HepG2 (cell line): Measurements from ENCODE around the gene ZMIZ1. TPM values are rescaled to one million over a fixed set of nuclear protein-coding genes. Genes with fewer than 3 reads are reported as not detected.

Source experiments
- ATAC-seq: fragments of 200-7000 bp; cut with Tn5 transposase; 3 replicates; pipeline ENCODE4 v1.9.1; 2020; ENCODE audit warnings: mild to moderate bottlenecking, moderate library complexity
- BruUV-seq: library from RNA; stranded (reverse); fragments of 400-500 nt; replicated peaks from 2 replicates; lab custom pipeline; 2021; lab: Mats Ljungman, UMichigan
- CTCF ChIA-PET: fragments of 300-600 bp; formaldehyde crosslinking; extraction: SDS; loops from one replicate; lab custom pipeline; 2021; ENCODE audit warnings: low total read pairs, inconsistent platforms, low intra/inter-chr PET ratio; lab: Yijun Ruan, JAX
- POLR2A ChIA-PET: fragments of 350-600 bp; sonication (Branson Sonifier 250); formaldehyde crosslinking; loops from one replicate; lab custom pipeline; 2020; ENCODE audit warnings: antibody characterized with exemption, inconsistent platforms; lab: Yijun Ruan, JAX
- DNase-seq: peaks from one replicate; pipeline ENCODE4 v3.0.0-alpha.2; 2015; ENCODE audit warnings: low spot score
- FAIRE-seq: peaks from 3 replicates; lab custom pipeline; 2011; peaks lifted over from hg19 to GRCh38; lab: Jason Lieb, UNC
- H2AFZ ChIP-seq: one replicate; pipeline ENCODE4 v1.6.1; 2011; ENCODE audit warnings: low read length, inconsistent platforms
- H3K27ac ChIP-seq: fragments of 300-600 bp; 3 replicates; pipeline ENCODE4 v1.8.0; 2011; ENCODE audit warnings: mixed run types, mild to moderate bottlenecking, mixed read lengths, low read length, inconsistent platforms; ENCODE audit not compliant: insufficient read depth; ENCODE audit errors: extremely low read length
- H3K27me3 ChIP-seq, 2 experiments: fragments of 200-600 bp in 1 of 2; 2 replicates in 1 of 2; 3 replicates in 1 of 2; pipeline versions ENCODE4 v1.6.0 to v1.8.0; 2011; ENCODE audit warnings: low read length in 2 of 2, mild to moderate bottlenecking in 2 of 2, moderate library complexity in 2 of 2, inconsistent platforms in 1 of 2; ENCODE audit not compliant: insufficient read depth in 2 of 2, control insufficient read depth in 1 of 2
- H3K36me3 ChIP-seq, 2 experiments: fragments of 200-600 bp in 1 of 2; replicated peaks in 1 of 2; 2 replicates in 1 of 2; 3 replicates in 1 of 2; pipeline versions ENCODE4 v1.5.1 to v1.8.0; 2011; ENCODE audit warnings: low read length in 2 of 2, inconsistent platforms in 1 of 2; ENCODE audit not compliant: insufficient read depth in 2 of 2, control insufficient read depth in 1 of 2
- H3K4me1 ChIP-seq: 2 replicates; pipeline ENCODE4 v1.5.1; 2012; ENCODE audit warnings: low read length, inconsistent platforms; ENCODE audit not compliant: insufficient read depth
- H3K4me2 ChIP-seq: 2 replicates; pipeline ENCODE4 v1.6.0; 2011; ENCODE audit warnings: low read depth, low read length, inconsistent platforms
- H3K4me3 ChIP-seq, 3 experiments: fragments of 200-600 bp in 1 of 3; sonication (generic), shearing (Covaris generic) in 1 of 3; replicated peaks in 1 of 3; 2 replicates each; pipeline ENCODE4 v1.5.1; 2011 to 2016; ENCODE audit warnings: low read length in 3 of 3, inconsistent platforms in 2 of 3, low read depth in 2 of 3, mild to moderate bottlenecking in 2 of 3, control low read depth in 1 of 3, mixed read lengths in 1 of 3; ENCODE audit not compliant: insufficient read depth in 1 of 3
- H3K79me2 ChIP-seq: one replicate; pipeline ENCODE4 v1.6.1; 2011; ENCODE audit warnings: low read length, inconsistent platforms; ENCODE audit not compliant: insufficient read depth
- H3K9ac ChIP-seq: 2 replicates; pipeline ENCODE4 v1.6.0; 2011; ENCODE audit warnings: mild to moderate bottlenecking, low read depth, low read length, inconsistent platforms; ENCODE audit not compliant: insufficient read depth
- H3K9me3 ChIP-seq: 2 replicates; pipeline ENCODE4 v1.5.1; 2012; ENCODE audit warnings: mild to moderate bottlenecking, low read length
- H4K20me1 ChIP-seq: 2 replicates; pipeline ENCODE4 v1.6.0; 2011; ENCODE audit warnings: inconsistent platforms, mild to moderate bottlenecking, low read length, moderate library complexity; ENCODE audit not compliant: insufficient read depth
- ATRX ChIP-seq: sonication (generic); formaldehyde crosslinking; IDR thresholded peaks from 2 replicates; pipeline ENCODE4 v1.4.0; 2020; ENCODE audit warnings: missing genetic modification reagents, borderline replicate concordance
- CBX5 ChIP-seq: sonication (generic); formaldehyde crosslinking; IDR thresholded peaks from 2 replicates; pipeline ENCODE4 v1.4.0; 2020; ENCODE audit warnings: missing genetic modification reagents, borderline replicate concordance
- GLI4 ChIP-seq: sonication (generic); formaldehyde crosslinking; IDR thresholded peaks from 2 replicates; pipeline ENCODE4 v1.5.1; 2020; ENCODE audit warnings: missing genetic modification reagents, mild to moderate bottlenecking, moderate library complexity, borderline replicate concordance
- HBP1 ChIP-seq: IDR thresholded peaks from 2 replicates; pipeline ENCODE4 v1.6.1; 2016; ENCODE audit warnings: low read depth, control low read depth
- HNF1B ChIP-seq: sonication (generic); formaldehyde crosslinking; IDR thresholded peaks from 2 replicates; pipeline ENCODE4 v1.5.1; 2020; ENCODE audit warnings: mild to moderate bottlenecking, moderate library complexity, missing genetic modification reagents
- NFE2L2 ChIP-seq: fragments of 150-350 bp; IDR thresholded peaks from 2 replicates; pipeline ENCODE4 v1.6.1; 2014; ENCODE audit warnings: low read length
- NFRKB ChIP-seq: fragments of 450-650 bp; IDR thresholded peaks from 2 replicates; pipeline ENCODE4 v1.6.1; 2017
- STAT6 ChIP-seq: sonication (generic); formaldehyde crosslinking; IDR thresholded peaks from 2 replicates; pipeline ENCODE4 v1.4.0; 2020; ENCODE audit warnings: missing genetic modification reagents, mild to moderate bottlenecking, borderline replicate concordance
- ZHX2 ChIP-seq, 2 experiments: sonication (generic) in 1 of 2; formaldehyde crosslinking in 1 of 2; IDR thresholded peaks; 2 replicates each; pipeline versions ENCODE4 v1.6.1 to v1.9.0; 2014 to 2022; ENCODE audit warnings: antibody characterized with exemption in 1 of 2, borderline replicate concordance in 1 of 2, inconsistent platforms in 1 of 2, low read depth in 1 of 2, missing genetic modification reagents in 1 of 2
- ZNF136 ChIP-seq: sonication (generic); formaldehyde crosslinking; IDR thresholded peaks from 2 replicates; pipeline ENCODE4 v1.8.1; 2022; ENCODE audit warnings: low read depth, mild to moderate bottlenecking, moderate library complexity, missing genetic modification reagents
- ZNF343 ChIP-seq: sonication (generic); formaldehyde crosslinking; IDR thresholded peaks from 2 replicates; pipeline ENCODE4 v1.4.0; 2020; ENCODE audit warnings: mild to moderate bottlenecking, missing genetic modification reagents
- WGBS: methylation state at CpG from one replicate; pipeline ENCODE4 v1.1.6; 2017; ENCODE audit warnings: low lambda C conversion rate; 5-methylcytosine and 5-hydroxymethylcytosine counted together
- in situ Hi-C: cut with HindIII; loops from 2 replicates; pipeline ENCODE4 v1.10.0; 2017; ENCODE audit warnings: low pct_unique_long_range_greater_than_20kb; ENCODE audit not compliant: extremely low pct_ligation_motif_present
- intact Hi-C: fragments of 100-400 bp; cut with micrococcal nuclease; formaldehyde crosslinking; loops from one replicate; pipeline ENCODE4 v1.10.0; 2022; ENCODE audit not compliant: unreplicated experiment
- polyA plus RNA-seq, 8 experiments: library from polyadenylated mRNA; depleted of rRNA in 3 of 8; stranded (reverse) in 7 of 8; unstranded in 1 of 8; fragments of >200 nt; fragmentation: Illumina TruSeq in 4 of 8; extraction: Trizol in 4 of 8; gene quantifications; 2 replicates each; pipeline versions ENCODE4 v1.2.1 to v1.2.3, GENCODE V29; 2011 to 2016; ENCODE audit warnings: low read depth in 4 of 8, missing spikeins in 1 of 8, mixed read lengths in 1 of 8; ENCODE audit not compliant: insufficient read depth in 1 of 8
- total RNA-seq, 5 experiments: library from RNA; depleted of rRNA; stranded (reverse); fragments of >200 nt; fragmentation: Illumina TruSeq; extraction: Trizol; gene quantifications; 2 replicates each; pipeline ENCODE4 v1.2.3, GENCODE V29; 2016; ENCODE audit warnings: low read depth in 1 of 5

Gene ZMIZ1
- total and polyA plus RNA-seq, 2 of the 13 experiments (the other 11 are each of a cell fraction or from before 2014, with no cell fraction given): 5.3 to 10.2 TPM

GRCh38 chr10:79081353-79082034, 12.7 kb downstream of the ZMIZ1 start:
- intact Hi-C loops: no loop called here
- no peaks in the 10 kb centered on the region for H3K27me3 ChIP-seq
- peaks cover 93% of the 10 kb centered on the region for H4K20me1 ChIP-seq
- H3K79me2 ChIP-seq: peaks cover 99% of the 10 kb centered on the region
- H3K4me2 ChIP-seq: no peak overlapping the region
- no peak overlapping the region for H3K9ac ChIP-seq
- no peak overlapping the region for H3K4me3 ChIP-seq
- DNase-seq: no peak
- FAIRE-seq: no peak
- ChIA-PET CTCF (no interaction called here), POLR2A (interaction anchor here (2.1 kb wide), 1 partner anchor 10 kb away, joined by 4 read pairs; no protein-coding TSS in a partner anchor)
- H3K36me3 ChIP-seq: peaks cover 0 to 29% of the 10 kb centered on the region in 2 experiments; a peak in 3 of 5 replicates
- no peak overlapping the region for H2AFZ ChIP-seq
- in situ Hi-C loops: loop anchor here (25.0 kb wide), 1 partner anchor 106 kb away; no protein-coding TSS in a partner anchor
- WGBS: 95% methylated on average over 9 of the region's 12 CpGs
- H3K4me1 ChIP-seq: peaks cover 100% of the 10 kb centered on the region
- no peak overlapping the region for H3K27ac ChIP-seq
- ATAC-seq: no peak
- no peaks in the 10 kb centered on the region for H3K9me3 ChIP-seq
- BruUV-seq: no TSS peak
- TF ChIP-seq GLI4 (CRISPR knock-in tag) (no peak), ZNF343 (CRISPR knock-in tag) (no peak), ZHX2 (IDR thresholded peaks at IDR 0.05; ENCODE audit: low read depth) (no peak), ZHX2 (CRISPR knock-in tag; IDR thresholded peaks at IDR 0.05; ENCODE audit: borderline replicate concordance) (no peak), STAT6 (CRISPR knock-in tag) (no peak), NFE2L2 (no peak), CBX5 (CRISPR knock-in tag) (no peak), HBP1 (CRISPR knock-in tag) (no peak), ZNF136 (CRISPR knock-in tag) (no peak), HNF1B (no peak), NFRKB (no peak), ATRX (CRISPR knock-in tag) (no peak)
